ENCODE measurements around the gene NXN.
"Not testable (repeated sequence)": the region's sequence is repeated elsewhere in the genome, so short reads cannot be mapped to it uniquely, and the experiment has no call there.

Gene NXN

GRCh38 chr17:1003633-1003971 is 24.0 kb upstream of the NXN start:
- Histone ChIP-seq H3K4me3 (ENCODE audit: low read length) (no peak overlapping the region), H3K27me3 (ENCODE audit: insufficient read depth, low read length) (no peaks in the 10 kb centered on the region), H2AFZ (ENCODE audit: low read depth, low read length) (no peak overlapping the region), H3K36me3 (ENCODE audit: insufficient read depth, low read length) (peaks cover 62% of the 10 kb centered on the region), H3K4me1 (ENCODE audit: insufficient read depth, low read length) (peaks cover under 1% of the 10 kb centered on the region), H3K9me3 (ENCODE audit: low read length) (no peaks in the 10 kb centered on the region)

- H3K36me3 ChIP-seq (ENCODE audit: insufficient read depth, low read length) = peaks cover 59% of the 10 kb centered on the region
- peaks cover 7% of the 10 kb centered on the region for H3K4me1 ChIP-seq (ENCODE audit: insufficient read depth, low read length)
- H3K4me3 ChIP-seq (ENCODE audit: low read length) = no peak overlapping the region
- H3K27me3 ChIP-seq (ENCODE audit: insufficient read depth, low read length) = no peaks in the 10 kb centered on the region
- no peak overlapping the region for H2AFZ ChIP-seq (ENCODE audit: low read depth, low read length)
- H3K9me3 ChIP-seq (ENCODE audit: low read length) = no peaks in the 10 kb centered on the region
Measured at GRCh38 chr17:1002771-1003555, 23.4 kb upstream of the NXN start.

GRCh38 chr17:1002412-1002753 is 22.8 kb upstream of the NXN start:
- Histone ChIP-seq H2AFZ (ENCODE audit: low read depth, low read length) (no peak overlapping the region), H3K36me3 (ENCODE audit: insufficient read depth, low read length) (peaks cover 59% of the 10 kb centered on the region), H3K9me3 (ENCODE audit: low read length) (no peaks in the 10 kb centered on the region), H3K4me3 (ENCODE audit: low read length) (no peak overlapping the region), H3K27me3 (ENCODE audit: insufficient read depth, low read length) (no peaks in the 10 kb centered on the region), H3K4me1 (ENCODE audit: insufficient read depth, low read length) (peaks cover 11% of the 10 kb centered on the region)

GRCh38 chr17:1001640-1002411 is 22.2 kb upstream of the NXN start:
- Histone ChIP-seq H3K9me3 (ENCODE audit: low read length) (no peaks in the 10 kb centered on the region), H3K36me3 (ENCODE audit: insufficient read depth, low read length) (peaks cover 56% of the 10 kb centered on the region), H3K4me3 (ENCODE audit: low read length) (no peak overlapping the region), H2AFZ (ENCODE audit: low read depth, low read length) (no peak overlapping the region), H3K4me1 (ENCODE audit: insufficient read depth, low read length) (peaks cover 11% of the 10 kb centered on the region), H3K27me3 (ENCODE audit: insufficient read depth, low read length) (no peaks in the 10 kb centered on the region)

- Histone ChIP-seq H2AFZ (ENCODE audit: low read depth, low read length) (no peak overlapping the region), H3K9me3 (ENCODE audit: low read length) (no peaks in the 10 kb centered on the region), H3K4me3 (ENCODE audit: low read length) (no peak overlapping the region), H3K36me3 (ENCODE audit: insufficient read depth, low read length) (peaks cover 49% of the 10 kb centered on the region), H3K27me3 (ENCODE audit: insufficient read depth, low read length) (no peaks in the 10 kb centered on the region), H3K4me1 (ENCODE audit: insufficient read depth, low read length) (peaks cover 11% of the 10 kb centered on the region)
Measured at GRCh38 chr17:1000597-1001461, 21.3 kb upstream of the NXN start.

- H2AFZ ChIP-seq (ENCODE audit: low read depth, low read length) = no peak overlapping the region
- H3K4me3 ChIP-seq (ENCODE audit: low read length) = peak overlapping the region; percentile 97
- peaks cover 11% of the 10 kb centered on the region for H3K4me1 ChIP-seq (ENCODE audit: insufficient read depth, low read length)
- no peaks in the 10 kb centered on the region for H3K27me3 ChIP-seq (ENCODE audit: insufficient read depth, low read length)
- peaks cover 31% of the 10 kb centered on the region for H3K36me3 ChIP-seq (ENCODE audit: insufficient read depth, low read length)
- no peaks in the 10 kb centered on the region for H3K9me3 ChIP-seq (ENCODE audit: low read length)
Measured at GRCh38 chr17:998111-998510, 18.5 kb upstream of the NXN start.

GRCh38 chr17:996554-997344 is 17.2 kb upstream of the NXN start, which contains the start of gene TIMM22:
Gene TIMM22, plus strand, starts transcription at chr17:997129. Its CDS starts 14 bp downstream, at chr17:997143.
- Histone ChIP-seq H3K36me3 (ENCODE audit: insufficient read depth, low read length) (peaks cover 22% of the 10 kb centered on the region), H3K27me3 (ENCODE audit: insufficient read depth, low read length) (no peaks in the 10 kb centered on the region), H3K4me3 (ENCODE audit: low read length) (peak within 1 kb of the TSS; percentile 97)

GRCh38 chr17:995324-995723 is 15.7 kb upstream of the NXN start:
- H2AFZ ChIP-seq (ENCODE audit: low read depth, low read length); H3K27me3 ChIP-seq (ENCODE audit: insufficient read depth, low read length); H3K36me3 ChIP-seq (ENCODE audit: insufficient read depth, low read length); H3K4me3 ChIP-seq (ENCODE audit: low read length); H3K9me3 ChIP-seq (ENCODE audit: low read length): not testable (repeated sequence)
- H3K4me1 ChIP-seq (ENCODE audit: insufficient read depth, low read length) = peaks cover 11% of the 10 kb centered on the region

More at GRCh38 chr17:996554-997344, 17.2 kb upstream of the NXN start, which contains the start of gene TIMM22:
- Histone ChIP-seq H3K4me1 (ENCODE audit: insufficient read depth, low read length) (peaks cover 11% of the 10 kb centered on the region), H2AFZ (ENCODE audit: low read depth, low read length) (peak within 1 kb of the TSS; percentile 78), H3K9me3 (ENCODE audit: low read length) (no peaks in the 10 kb centered on the region)

- H2AFZ ChIP-seq (ENCODE audit: low read depth, low read length) = no peak overlapping the region
- no peak overlapping the region for H3K4me3 ChIP-seq (ENCODE audit: low read length)
- no peaks in the 10 kb centered on the region for H3K9me3 ChIP-seq (ENCODE audit: low read length)
- H3K36me3 ChIP-seq (ENCODE audit: insufficient read depth, low read length) = no peaks in the 10 kb centered on the region
- H3K27me3 ChIP-seq (ENCODE audit: insufficient read depth, low read length) = no peaks in the 10 kb centered on the region
- peaks cover 3% of the 10 kb centered on the region for H3K4me1 ChIP-seq (ENCODE audit: insufficient read depth, low read length)
Measured at GRCh38 chr17:992933-993332, 13.4 kb upstream of the NXN start.

GRCh38 chr17:988561-988960 is 9.0 kb upstream of the NXN start:
- Histone ChIP-seq H3K36me3 (ENCODE audit: insufficient read depth, low read length) (no peaks in the 10 kb centered on the region), H2AFZ (ENCODE audit: low read depth, low read length) (no peak overlapping the region), H3K27me3 (ENCODE audit: insufficient read depth, low read length) (no peaks in the 10 kb centered on the region), H3K4me1 (ENCODE audit: insufficient read depth, low read length) (no peaks in the 10 kb centered on the region), H3K9me3 (ENCODE audit: low read length) (no peaks in the 10 kb centered on the region), H3K4me3 (ENCODE audit: low read length) (no peak overlapping the region)

- Histone ChIP-seq H2AFZ (ENCODE audit: low read depth, low read length) (no peak overlapping the region), H3K4me3 (ENCODE audit: low read length) (no peak overlapping the region), H3K4me1 (ENCODE audit: insufficient read depth, low read length) (no peaks in the 10 kb centered on the region), H3K9me3 (ENCODE audit: low read length) (no peaks in the 10 kb centered on the region), H3K36me3 (ENCODE audit: insufficient read depth, low read length) (no peaks in the 10 kb centered on the region), H3K27me3 (ENCODE audit: insufficient read depth, low read length) (no peaks in the 10 kb centered on the region)
Measured at GRCh38 chr17:987931-988330, 8.4 kb upstream of the NXN start.

GRCh38 chr17:986322-986929 is 6.8 kb upstream of the NXN start:
- Histone ChIP-seq H2AFZ (ENCODE audit: low read depth, low read length) (no peak overlapping the region), H3K9me3 (ENCODE audit: low read length) (no peaks in the 10 kb centered on the region), H3K36me3 (ENCODE audit: insufficient read depth, low read length) (no peaks in the 10 kb centered on the region), H3K4me1 (ENCODE audit: insufficient read depth, low read length) (no peaks in the 10 kb centered on the region), H3K4me3 (ENCODE audit: low read length) (no peak overlapping the region), H3K27me3 (ENCODE audit: insufficient read depth, low read length) (no peaks in the 10 kb centered on the region)
